C4-2B (cell line): ENCODE measurements around the gene POLN.

Experiments used
- H3K27ac ChIP-seq: fragments of 450-650 bp; 2 replicates; pipeline ENCODE4 v1.5.1; 2017
- CTCF ChIP-seq: fragments of 450-650 bp; conservative IDR thresholded peaks from 2 replicates; pipeline ENCODE4 v1.5.1; 2017; ENCODE audit warnings: mild to moderate bottlenecking
- ZFX ChIP-seq: fragments of 450-650 bp; IDR thresholded peaks from 2 replicates; pipeline ENCODE4 v1.6.1; 2017

POLN gene

GRCh38 chr4:2183394-2183793 is 58.5 kb downstream of the POLN start:
- no peak for TF ChIP-seq ZFX
- no peak for TF ChIP-seq CTCF
- H3K27ac ChIP-seq: no peak overlapping the region

GRCh38 chr4:2182994-2183393 is 58.9 kb downstream of the POLN start:
- TF ChIP-seq ZFX (no peak), CTCF (no peak)
- no peak overlapping the region for H3K27ac ChIP-seq

GRCh38 chr4:2180410-2180809 is 61.5 kb downstream of the POLN start:
- H3K27ac ChIP-seq: no peak overlapping the region
- TF ChIP-seq CTCF: no peak
- TF ChIP-seq ZFX: no peak

GRCh38 chr4:2179717-2180116 is 62.2 kb downstream of the POLN start:
- TF ChIP-seq ZFX (no peak), CTCF (no peak)
- H3K27ac ChIP-seq: no peak overlapping the region

- TF ChIP-seq ZFX: no peak
- no peak for TF ChIP-seq CTCF
- H3K27ac ChIP-seq: no peak overlapping the region
These were observed 62.9 kb downstream of the POLN start for GRCh38 chr4:2178986-2179385.

GRCh38 chr4:2177443-2178093 is 64.4 kb downstream of the POLN start:
- no peak for TF ChIP-seq ZFX
- 0 out of 2 replicates have a peak, but pooled peaks have one; percentile 4 for TF ChIP-seq CTCF
- H3K27ac ChIP-seq: no peak overlapping the region

GRCh38 chr4:2175990-2176698 is 65.8 kb downstream of the POLN start:
- TF ChIP-seq CTCF (no peak), ZFX (no peak)
- no peak overlapping the region for H3K27ac ChIP-seq
